WI38 (cell line): ENCODE results near the gene PPFIBP1.
"Not testable (repeated sequence)": the region's sequence is repeated elsewhere in the genome, so short reads cannot be mapped to it uniquely, and the experiment has no call there.

Experiments used
- H3K4me3 ChIP-seq: 2 replicates; pipeline ENCODE4 v1.5.1; 2011; ENCODE audit warnings: low read depth, mild to moderate bottlenecking, control low read depth, low read length
- CTCF ChIP-seq: IDR thresholded peaks from 2 replicates; pipeline ENCODE4 v1.5.1; 2012; ENCODE audit warnings: low read depth, mild to moderate bottlenecking, control low read depth, low read length

The PPFIBP1 gene

GRCh38 chr12:27595231-27595642 lies 71.2 kb downstream of the PPFIBP1 start:
- no peak for TF ChIP-seq CTCF
- no peak overlapping the region for H3K4me3 ChIP-seq

- H3K4me3 ChIP-seq: not testable (repeated sequence)
Measured at GRCh38 chr12:27598866-27599265, 74.9 kb downstream of the PPFIBP1 start.

- H3K4me3 ChIP-seq: not testable (repeated sequence)
Measured at GRCh38 chr12:27601056-27601828, 77.2 kb downstream of the PPFIBP1 start.

- no peak for TF ChIP-seq CTCF
- no peak overlapping the region for H3K4me3 ChIP-seq
Measured at GRCh38 chr12:27602516-27602915, 78.5 kb downstream of the PPFIBP1 start.

GRCh38 chr12:27604431-27604830 lies 80.4 kb downstream of the PPFIBP1 start:
- H3K4me3 ChIP-seq: no peak overlapping the region
- TF ChIP-seq CTCF: no peak

GRCh38 chr12:27606986-27607385 lies 83.0 kb downstream of the PPFIBP1 start:
- no peak overlapping the region for H3K4me3 ChIP-seq
- TF ChIP-seq CTCF: no peak

GRCh38 chr12:27607591-27607990 lies 83.6 kb downstream of the PPFIBP1 start:
- H3K4me3 ChIP-seq: no peak overlapping the region
- no peak for TF ChIP-seq CTCF

GRCh38 chr12:27608890-27609289 lies 84.9 kb downstream of the PPFIBP1 start:
- H3K4me3 ChIP-seq: peak overlapping the region; percentile 41
- no peak for TF ChIP-seq CTCF
